SK-N-SH (cell line): Measurements from ENCODE around the gene METTL23. TPM values are rescaled to one million over a fixed set of nuclear protein-coding genes. Genes with fewer than 3 reads are reported as not detected.

Source experiments
- CTCF ChIA-PET: fragments of 300-600, 350-600 bp; formaldehyde crosslinking; extraction: SDS; loops from one replicate; lab custom pipeline; 2021; lab: Yijun Ruan, JAX
- POLR2A ChIA-PET: fragments of 350-600 bp; sonication (Branson Sonifier 250); formaldehyde crosslinking; extraction: SDS; loops from one replicate; lab custom pipeline; 2020; ENCODE audit warnings: antibody characterized with exemption, inconsistent platforms; lab: Yijun Ruan, JAX
- DNase-seq: peaks from one replicate; pipeline ENCODE4 v3.0.0; 2012
- H2AFZ ChIP-seq: fragments of 200-600 bp; sonication (generic); 2 replicates; pipeline ENCODE4 v1.8.1; 2016; ENCODE audit warnings: antibody characterized with exemption, mild to moderate bottlenecking, low read depth
- H3F3A ChIP-seq: fragments of 200-600 bp; sonication (generic); replicated peaks from 2 replicates; pipeline ENCODE3; 2016; ENCODE audit warnings: antibody characterized with exemption, mild to moderate bottlenecking; ENCODE audit not compliant: insufficient read depth
- H3K27ac ChIP-seq, 2 experiments: fragments of 200-500 bp in 1 of 2; fragments of 200-600 bp in 1 of 2; sonication (Bioruptor generic) in 1 of 2; sonication (generic), shearing (Covaris generic) in 1 of 2; 2 replicates each; pipeline versions ENCODE4 v1.5.1 to v1.6.1; 2014 to 2016; ENCODE audit warnings: low read depth in 2 of 2, inconsistent platforms in 1 of 2, low read length in 1 of 2, mild to moderate bottlenecking in 1 of 2, mixed read lengths in 1 of 2
- H3K27me3 ChIP-seq: fragments of 200-600 bp; sonication (generic), shearing (Covaris generic); 2 replicates; pipeline ENCODE4 v1.6.1; 2016; ENCODE audit warnings: mixed run types; ENCODE audit not compliant: insufficient read depth
- H3K36me3 ChIP-seq, 2 experiments: fragments of 200-500 bp in 1 of 2; fragments of 200-600 bp in 1 of 2; sonication (Bioruptor generic) in 1 of 2; sonication (generic) in 1 of 2; replicated peaks in 1 of 2; 2 replicates each; pipeline versions ENCODE3 to v1.5.1; 2014 to 2016; ENCODE audit warnings: low read length in 1 of 2, mild to moderate bottlenecking in 1 of 2; ENCODE audit not compliant: insufficient read depth in 2 of 2, control insufficient read depth in 1 of 2
- H3K4me1 ChIP-seq, 2 experiments: fragments of 200-500 bp in 1 of 2; fragments of 200-600 bp in 1 of 2; sonication (Bioruptor generic) in 1 of 2; sonication (generic), shearing (Covaris generic) in 1 of 2; 2 replicates each; pipeline versions ENCODE4 v1.5.1 to v1.6.1; 2014 to 2016; ENCODE audit warnings: low read depth in 1 of 2, low read length in 1 of 2, mixed run types in 1 of 2; ENCODE audit not compliant: insufficient read depth in 2 of 2, control insufficient read depth in 1 of 2
- H3K4me2 ChIP-seq: fragments of 200-600 bp; sonication (generic), shearing (Covaris generic); 2 replicates; pipeline ENCODE4 v1.6.1; 2017; ENCODE audit warnings: mixed run types
- H3K4me3 ChIP-seq, 2 experiments: fragments of 200-500 bp in 1 of 2; fragments of 200-600 bp in 1 of 2; sonication (Bioruptor generic) in 1 of 2; sonication (generic), shearing (Covaris generic) in 1 of 2; 2 replicates each; pipeline versions ENCODE4 v1.5.1 to v1.8.1; 2014 to 2016; ENCODE audit warnings: low read depth in 2 of 2, inconsistent platforms in 1 of 2, low read length in 1 of 2, mild to moderate bottlenecking in 1 of 2, mixed read lengths in 1 of 2, moderate library complexity in 1 of 2
- H3K79me2 ChIP-seq: fragments of 200-600 bp; sonication (generic); 2 replicates; pipeline ENCODE4 v1.8.1; 2017; ENCODE audit warnings: mild to moderate bottlenecking; ENCODE audit not compliant: insufficient read depth
- H3K9ac ChIP-seq: fragments of 200-600 bp; sonication (generic); 2 replicates; pipeline ENCODE4 v1.6.1; 2017; ENCODE audit warnings: mixed run types
- H3K9me2 ChIP-seq: fragments of 200-600 bp; sonication (generic); 2 replicates; pipeline ENCODE4 v1.6.1; 2017; ENCODE audit warnings: mixed run types
- H3K9me3 ChIP-seq: fragments of 200-600 bp; sonication (generic); 2 replicates; pipeline ENCODE4 v1.6.1; 2017; ENCODE audit warnings: mixed run types, mild to moderate bottlenecking, moderate library complexity
- H4K20me1 ChIP-seq: fragments of 200-600 bp; sonication (generic); 2 replicates; pipeline ENCODE4 v1.6.1; 2017; ENCODE audit warnings: mild to moderate bottlenecking, mixed run types; ENCODE audit not compliant: insufficient read depth
- ELF1 ChIP-seq: IDR thresholded peaks from 2 replicates; pipeline ENCODE4 v1.4.0; 2012
- EZH2phosphoT487 ChIP-seq: fragments of 200-600 bp; sonication (generic); IDR thresholded peaks from 2 replicates; pipeline ENCODE4 v1.6.1; 2017; ENCODE audit warnings: low read depth, mixed run types, mild to moderate bottlenecking, antibody characterized with exemption, moderate library complexity, borderline replicate concordance
- FOXJ3 ChIP-seq: sonication (generic); formaldehyde crosslinking; IDR thresholded peaks from 2 replicates; pipeline ENCODE4 v1.5.1; 2020; ENCODE audit warnings: mild to moderate bottlenecking, missing genetic modification reagents
- GABPA ChIP-seq: IDR thresholded peaks from 2 replicates; pipeline ENCODE4 v1.4.0; 2012; ENCODE audit warnings: low read depth, mild to moderate bottlenecking
- IRF3 ChIP-seq: fragments of 150-350 bp; IDR thresholded peaks from 2 replicates; pipeline ENCODE4 v1.6.1; 2016; ENCODE audit warnings: mild to moderate bottlenecking, low read depth, low read length
- MEF2A ChIP-seq: IDR thresholded peaks from 2 replicates; pipeline ENCODE4 v1.4.0; 2012; ENCODE audit warnings: low read depth, borderline replicate concordance
- NFIC ChIP-seq: IDR thresholded peaks from 2 replicates; pipeline ENCODE4 v1.4.0; 2012; ENCODE audit warnings: borderline replicate concordance
- PBX3 ChIP-seq: IDR thresholded peaks from 2 replicates; pipeline ENCODE4; 2012
- RFX5 ChIP-seq: IDR thresholded peaks from 2 replicates; pipeline ENCODE4 v1.6.1; 2012; ENCODE audit warnings: mild to moderate bottlenecking, improper control_type of control experiment, low read length
- TAF1 ChIP-seq: IDR thresholded peaks from 2 replicates; pipeline ENCODE4 v1.6.1; 2012; ENCODE audit warnings: low read depth, mild to moderate bottlenecking, low read length, moderate library complexity, borderline replicate concordance
- TCF12 ChIP-seq: IDR thresholded peaks from 2 replicates; pipeline ENCODE4 v1.4.0; 2012
- USF2 ChIP-seq: fragments of 150-350 bp; IDR thresholded peaks from 2 replicates; pipeline ENCODE4 v1.6.1; 2017; ENCODE audit warnings: antibody characterized with exemption, low read length, low read depth, borderline replicate concordance
- ZBTB33 ChIP-seq: IDR thresholded peaks from 2 replicates; pipeline ENCODE4 v1.4.0; 2012; ENCODE audit warnings: low read depth, borderline replicate concordance
- WGBS: methylation state at CpG from one replicate; pipeline ENCODE4 v1.1.6; 2017; ENCODE audit warnings: low lambda C conversion rate; 5-methylcytosine and 5-hydroxymethylcytosine counted together
- polyA plus RNA-seq, 3 experiments: library from polyadenylated mRNA; depleted of rRNA; stranded (reverse); fragments of >200 nt; gene quantifications; 2 replicates each; pipeline ENCODE4 v1.2.3, GENCODE V29; 2012

METTL23 gene
- polyA plus RNA-seq, 1 of the 3 experiments (the other 2 are of a cell fraction): 75.9 TPM

- Histone ChIP-seq H3K4me2 (no peak overlapping the region), H3K9ac (no peak overlapping the region), H2AFZ (no peak overlapping the region), H3F3A (peaks cover 30% of the 10 kb centered on the region), H3K9me3 (no peaks in the 10 kb centered on the region), H3K27me3 (no peaks in the 10 kb centered on the region), H3K4me3 (no peak overlapping the region), H3K9me2 (no peaks in the 10 kb centered on the region), H3K27ac (no peak overlapping the region), H3K4me1 (peaks cover 9 to 24% of the 10 kb centered on the region in 2 experiments), H4K20me1 (peaks cover 18% of the 10 kb centered on the region), H3K79me2 (peaks cover 62% of the 10 kb centered on the region), H3K36me3 (peaks cover 62 to 82% of the 10 kb centered on the region in 2 experiments)
- POLR2A ChIA-PET: interaction anchor here (2.0 kb wide), 1 partner anchor 17 kb away, joined by 4 read pairs; the partner anchor contains the start of gene MFSD11
- CTCF ChIA-PET: interaction anchor here (0.9 to 2.8 kb wide), 2 partner anchors 11 to 199 kb away, joined by 4 to 8 read pairs; no protein-coding TSS in a partner anchor
- 96% methylated on average over 9 of the region's 9 CpGs for WGBS
- TF ChIP-seq NFIC: no peak
- TF ChIP-seq PBX3: no peak
- no peak for TF ChIP-seq USF2
- no peak for TF ChIP-seq IRF3
- TF ChIP-seq TAF1: no peak
- no peak for TF ChIP-seq MEF2A
- TF ChIP-seq TCF12: no peak
- no peak for TF ChIP-seq GABPA
- no peak for TF ChIP-seq RFX5
- TF ChIP-seq ZBTB33: no peak
- no peak for TF ChIP-seq FOXJ3 (CRISPR knock-in tag)
- no peak for TF ChIP-seq EZH2phosphoT487
- no peak for TF ChIP-seq ELF1
- no peak for DNase-seq
Observed at GRCh38 chr17:76720941-76721340, 5.7 kb upstream of the METTL23 start.
